ENCODE data around the gene KMT5B.

DNA sequence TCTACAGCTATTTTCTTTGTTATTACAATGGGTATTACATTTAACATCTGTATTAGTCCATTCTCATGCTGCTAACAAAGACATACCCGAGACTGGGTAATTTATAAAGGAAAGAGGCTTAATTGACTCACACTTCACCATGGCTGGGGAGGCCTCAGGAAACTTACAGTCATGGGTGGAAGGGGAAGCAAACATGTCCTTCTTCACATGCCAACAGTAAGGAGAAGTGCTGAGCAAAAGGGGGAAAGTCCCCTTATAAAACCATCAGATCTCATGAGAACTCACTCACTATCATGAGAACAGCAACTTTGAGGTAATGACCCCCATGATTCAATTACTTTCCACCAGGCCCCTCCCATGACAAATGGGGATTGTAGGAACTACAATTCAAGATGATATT, 16.5 kb upstream of the KMT5B start:
- no peak for TF ChIP-seq EP300 (IDR thresholded peaks at IDR 0.05; ENCODE audit: borderline replicate concordance in 1 of 2, control insufficient read depth in 1 of 2, low read depth in 2 of 2, low read length in 2 of 2)
- no peak for TF ChIP-seq NFIC (IDR thresholded peaks at IDR 0.05; ENCODE audit: low read depth, low read length)
- no peak for TF ChIP-seq RAD21 (IDR thresholded peaks at IDR 0.05; ENCODE audit: insufficient read depth, low read depth, low read length)
- TF ChIP-seq BHLHE40 (IDR thresholded peaks at IDR 0.05; ENCODE audit: borderline replicate concordance in 1 of 2, low read depth in 2 of 2, low read length in 1 of 2): no peak
